Lung (tissue), 12 donors: ENCODE measurements around the gene ZNF14. TPM values are rescaled to one million over a fixed set of nuclear protein-coding genes. Genes with fewer than 3 reads are reported as not detected.

ENCODE experiments used
- ATAC-seq: fragments of 200-7000 bp; cut with Tn5 transposase; one replicate; pipeline ENCODE4 v1.9.1; 2020; ENCODE audit warnings: moderate number of reproducible peaks; ENCODE audit not compliant: insufficient read depth, low FRiP score
- DNase-seq, 3 donors: peaks; one replicate each; pipeline ENCODE4 v3.0.0-alpha.2; 2013 to 2017
- H3K27ac ChIP-seq, 2 donors: one replicate each; pipeline ENCODE4 v1.5.1; 2013; ENCODE audit warnings: mild to moderate bottlenecking in 2 of 2, moderate library complexity in 2 of 2, control low read depth in 1 of 2, inconsistent platforms in 1 of 2, low read depth in 1 of 2, low read length in 1 of 2
- H3K27me3 ChIP-seq, 3 donors: one replicate each; pipeline ENCODE4 v1.5.1; 2013; ENCODE audit warnings: low read length in 2 of 3; ENCODE audit not compliant: control insufficient read depth in 3 of 3, insufficient read depth in 3 of 3
- H3K36me3 ChIP-seq, 4 donors: one replicate each; pipeline ENCODE4 v1.5.1; 2013; ENCODE audit warnings: low read length in 4 of 4, mild to moderate bottlenecking in 1 of 4, moderate library complexity in 1 of 4; ENCODE audit not compliant: control insufficient read depth in 4 of 4, insufficient read depth in 4 of 4
- H3K4me1 ChIP-seq, 5 donors: one replicate each; pipeline ENCODE4 v1.5.1; 2013; ENCODE audit warnings: low read length in 5 of 5, mild to moderate bottlenecking in 2 of 5, moderate library complexity in 1 of 5; ENCODE audit not compliant: control insufficient read depth in 5 of 5, insufficient read depth in 5 of 5
- H3K4me3 ChIP-seq: one replicate; pipeline ENCODE4 v1.5.1; 2013; ENCODE audit warnings: mild to moderate bottlenecking, control low read depth, moderate library complexity
- H3K9ac ChIP-seq, 2 donors: one replicate each; pipeline ENCODE4 v1.5.1; 2013; ENCODE audit warnings: low read length in 2 of 2, control low read depth in 1 of 2; ENCODE audit not compliant: insufficient read depth in 1 of 2
- H3K9me3 ChIP-seq, 4 donors: one replicate each; pipeline ENCODE4 v1.5.1; 2013; ENCODE audit warnings: low read length in 3 of 4, mild to moderate bottlenecking in 1 of 4, moderate library complexity in 1 of 4; ENCODE audit not compliant: control insufficient read depth in 4 of 4, insufficient read depth in 3 of 4
- whole genome bisulfite sequencing, 2 donors: extraction: QIAGEN DNeasy Blood & Tissue Kit; methylation state at CpG; one replicate each; pipeline ENCODE4 v1.1.7; 2013; 5-methylcytosine and 5-hydroxymethylcytosine counted together
- polyA plus RNA-seq, 2 donors: library from polyadenylated mRNA; stranded (reverse); fragments of 200-250 nt; gene quantifications; one replicate each; pipeline ENCODE4 v1.2.1, GENCODE V29; 2013
- total RNA-seq, 2 donors: library from RNA; depleted of rRNA in 1 of 2; stranded (reverse); fragments of >200 nt in 1 of 2; gene quantifications; one replicate each; pipeline ENCODE4 v1.2.1, GENCODE V29; 2014 to 2021
- TF ChIP-seq, protein P1 (sequence below): IDR thresholded peaks from 2 replicates; pipeline ENCODE4 v1.5.1; 2012; ENCODE audit warnings: mild to moderate bottlenecking; ENCODE audit errors: control extremely low read depth, extremely low read depth
- donor health status: control.
- donor health status: control.
- donor health status: Bipolar disorder and iron deficiency.
- donor health status: healthy.
- donor health status: DM: yes; HTN: yes; CAD: no.

ZNF14 gene
- total and polyA plus RNA-seq, 4 donors: 2.6 to 18.1 (median 3.9) TPM

GRCh38 chr19:19737559-19738332 is 4.8 kb upstream of the ZNF14 start:
- whole genome bisulfite sequencing, 2 donors: 82 to 88% methylated on average over 8 of the region's 8 CpGs
- Histone ChIP-seq H3K9me3 (peaks cover 0 to 9% (median 0%) of the 10 kb centered on the region in 4 donors), H3K27me3 (no peaks in the 10 kb centered on the region), H3K4me3 (no peak overlapping the region), H3K27ac (no peak overlapping the region), H3K9ac (no peak overlapping the region), H3K4me1 (no peaks in the 10 kb centered on the region), H3K36me3 (no peaks in the 10 kb centered on the region)
- DNase-seq: no peak
- TF ChIP-seq, protein P1, sequence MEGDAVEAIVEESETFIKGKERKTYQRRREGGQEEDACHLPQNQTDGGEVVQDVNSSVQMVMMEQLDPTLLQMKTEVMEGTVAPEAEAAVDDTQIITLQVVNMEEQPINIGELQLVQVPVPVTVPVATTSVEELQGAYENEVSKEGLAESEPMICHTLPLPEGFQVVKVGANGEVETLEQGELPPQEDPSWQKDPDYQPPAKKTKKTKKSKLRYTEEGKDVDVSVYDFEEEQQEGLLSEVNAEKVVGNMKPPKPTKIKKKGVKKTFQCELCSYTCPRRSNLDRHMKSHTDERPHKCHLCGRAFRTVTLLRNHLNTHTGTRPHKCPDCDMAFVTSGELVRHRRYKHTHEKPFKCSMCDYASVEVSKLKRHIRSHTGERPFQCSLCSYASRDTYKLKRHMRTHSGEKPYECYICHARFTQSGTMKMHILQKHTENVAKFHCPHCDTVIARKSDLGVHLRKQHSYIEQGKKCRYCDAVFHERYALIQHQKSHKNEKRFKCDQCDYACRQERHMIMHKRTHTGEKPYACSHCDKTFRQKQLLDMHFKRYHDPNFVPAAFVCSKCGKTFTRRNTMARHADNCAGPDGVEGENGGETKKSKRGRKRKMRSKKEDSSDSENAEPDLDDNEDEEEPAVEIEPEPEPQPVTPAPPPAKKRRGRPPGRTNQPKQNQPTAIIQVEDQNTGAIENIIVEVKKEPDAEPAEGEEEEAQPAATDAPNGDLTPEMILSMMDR: no peak
- ATAC-seq: no peak

DNA sequence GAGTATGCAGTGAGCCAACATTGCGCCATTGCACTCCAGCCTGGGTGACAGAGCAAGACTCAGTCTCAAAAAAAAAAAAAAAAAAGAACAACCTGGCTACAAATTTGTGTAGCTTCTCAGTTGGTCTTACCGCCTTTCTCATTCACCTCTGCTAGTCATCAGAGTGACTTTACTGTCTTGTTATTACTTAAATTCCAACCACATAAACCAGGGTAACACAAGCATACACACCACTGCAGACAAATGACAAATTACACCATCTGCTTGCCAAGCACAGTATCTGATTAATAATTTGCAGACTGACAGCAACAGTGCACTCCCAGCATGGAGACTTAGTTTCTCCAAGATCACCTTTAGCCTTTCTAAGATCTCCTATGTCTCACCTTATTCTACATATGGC is 11.0 kb downstream of the ZNF14 start:
- Histone ChIP-seq H3K27me3 (no peaks in the 10 kb centered on the region), H3K4me1 (no peaks in the 10 kb centered on the region), H3K36me3 (peaks cover 1 to 9% (median 3%) of the 10 kb centered on the region in 4 donors), H3K9me3 (peaks cover 14 to 24% (median 22%) of the 10 kb centered on the region in 4 donors), H3K27ac (no peak overlapping the region), H3K9ac (no peak overlapping the region), H3K4me3 (no peak overlapping the region)
- 98 to 100% methylated on average over 2 of the region's 2 CpGs for WGBS, 2 donors
- DNase-seq (no peak), ATAC-seq (no peak)
- TF ChIP-seq, protein P1: no peak

GRCh38 chr19:19719798-19720197 is 13.1 kb downstream of the ZNF14 start:
- 93 to 98% methylated on average over 2 of the region's 2 CpGs for WGBS, 2 donors
- no peaks in the 10 kb centered on the region for H3K4me1 ChIP-seq
- H3K27ac ChIP-seq: no peak overlapping the region
- no peak overlapping the region for H3K9ac ChIP-seq
- DNase-seq (no peak), ATAC-seq (no peak)
- no peaks in the 10 kb centered on the region for H3K27me3 ChIP-seq
- TF ChIP-seq, protein P1: no peak
- H3K9me3 ChIP-seq: peaks cover 19 to 41% (median 34%) of the 10 kb centered on the region in 4 donors
- peaks cover 1 to 17% (median 9%) of the 10 kb centered on the region in 4 donors for H3K36me3 ChIP-seq
- H3K4me3 ChIP-seq: no peak overlapping the region
